D721Med (cell line): ENCODE data around the gene TTC9C.
"Not testable (repeated sequence)": the region's sequence is repeated elsewhere in the genome, so short reads cannot be mapped to it uniquely, and the experiment has no call there.

Source experiments
- DNase-seq: peaks from one replicate; pipeline ENCODE4 v3.0.0; 2011; ENCODE audit warnings: low spot score; ENCODE audit not compliant: insufficient read length
- FAIRE-seq: peaks from 2 replicates; lab custom pipeline; 2011; peaks lifted over from hg19 to GRCh38; lab: Jason Lieb, UNC
- CTCF ChIP-seq: IDR thresholded peaks from 2 replicates; pipeline ENCODE4 v1.5.1; 2012; ENCODE audit warnings: mild to moderate bottlenecking, control low read depth; ENCODE audit not compliant: insufficient read depth; ENCODE audit errors: missing control alignments

TTC9C gene

GRCh38 chr11:62732830-62733229 lies 4.5 kb downstream of the TTC9C start:
- FAIRE-seq (no peak), DNase-seq (no peak)
- TF ChIP-seq CTCF: peak; percentile 14

- TF ChIP-seq CTCF: no peak
- no peak for DNase-seq
- FAIRE-seq: no peak
Observed at GRCh38 chr11:62737196-62737595, 8.9 kb downstream of the TTC9C start.

DNA sequence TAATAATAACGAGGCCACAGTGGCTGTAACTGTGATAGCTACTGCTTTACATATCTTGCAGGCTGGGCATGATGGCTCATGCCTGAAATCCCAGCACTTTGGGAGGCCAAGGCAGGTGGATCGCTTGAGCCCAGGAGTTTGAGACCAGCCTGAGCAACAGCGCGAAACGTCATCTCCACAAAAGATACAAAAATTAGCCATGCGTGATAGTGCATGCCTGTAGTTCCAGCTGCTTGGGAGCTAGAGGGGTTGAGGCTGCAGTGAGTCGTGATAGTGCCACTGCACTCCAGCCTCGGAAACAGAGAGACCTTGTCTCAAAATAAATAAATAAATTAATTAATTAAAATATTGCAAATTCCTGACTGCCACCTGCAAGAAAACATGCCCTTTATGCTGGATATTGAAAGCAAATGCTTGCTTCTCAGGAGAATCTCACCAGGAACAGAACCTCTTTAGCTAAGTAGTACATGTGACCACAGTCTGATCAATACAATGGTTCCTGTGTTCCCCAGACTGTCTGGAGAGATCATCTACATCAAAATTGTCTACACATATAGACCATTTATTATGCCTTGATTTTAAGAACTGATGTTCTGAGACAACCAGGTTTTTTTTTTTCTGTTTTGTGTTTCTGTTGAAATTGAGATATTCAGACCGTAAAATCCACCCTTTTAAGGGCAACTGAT lies 19.3 kb downstream of the TTC9C start:
- no peak for TF ChIP-seq CTCF
- DNase-seq: no peak
- FAIRE-seq: no peak

DNA sequence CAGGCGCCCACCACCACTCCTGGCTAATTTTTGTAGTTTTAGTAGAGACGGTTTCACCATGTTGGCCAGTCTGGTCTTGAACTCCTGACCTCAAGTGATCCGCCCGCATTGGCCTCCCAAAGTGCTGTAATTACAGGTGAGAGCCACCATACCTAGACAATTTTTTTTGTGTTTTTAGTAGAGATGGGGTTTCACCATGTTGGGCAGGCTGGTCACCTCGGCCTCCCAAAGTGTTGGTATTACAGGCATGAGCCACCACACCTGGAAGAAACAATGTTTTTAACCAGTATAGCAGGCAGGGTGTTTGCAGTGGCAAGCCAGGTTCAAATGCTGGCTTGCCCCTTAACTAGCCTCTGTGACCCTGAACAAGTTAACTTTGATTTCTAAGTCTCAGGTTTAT lies 21.6 kb downstream of the TTC9C start:
- DNase-seq, FAIRE-seq: not testable (repeated sequence)

DNA sequence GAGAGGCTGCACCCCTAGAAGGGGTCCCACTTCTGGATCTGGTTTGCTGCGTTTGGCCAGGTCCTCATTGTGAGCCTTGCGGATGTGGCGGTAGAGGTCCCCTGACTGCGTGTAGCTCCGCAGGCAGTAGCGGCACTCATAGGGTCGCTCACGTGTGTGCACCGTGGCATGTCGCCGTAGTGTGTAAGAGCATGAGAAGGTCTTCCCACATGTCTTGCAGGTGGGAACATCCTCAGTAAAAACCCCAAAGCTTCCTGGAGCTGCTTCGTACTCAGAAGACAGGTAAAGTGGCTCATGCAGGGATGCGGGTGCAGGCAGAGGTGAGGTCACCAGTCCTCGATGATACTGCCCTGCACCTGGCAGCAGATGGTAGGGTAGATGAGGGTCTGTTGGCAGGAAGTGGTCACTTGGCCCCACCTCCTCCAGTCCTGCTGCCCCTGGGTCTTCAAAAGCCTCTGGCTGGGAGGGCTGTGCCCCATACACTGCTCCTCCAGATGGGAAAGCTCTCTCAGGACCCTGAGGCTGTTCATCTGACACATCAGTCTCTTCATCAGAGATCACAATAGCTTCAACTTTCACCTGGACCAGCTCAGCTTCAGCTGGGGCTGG lies 24.0 kb downstream of the TTC9C start:
- no peak for TF ChIP-seq CTCF
- FAIRE-seq (no peak), DNase-seq (no peak)

- no peak for DNase-seq
- no peak for TF ChIP-seq CTCF
- no peak for FAIRE-seq
Observed at GRCh38 chr11:62752994-62753735, 24.9 kb downstream of the TTC9C start.

DNA sequence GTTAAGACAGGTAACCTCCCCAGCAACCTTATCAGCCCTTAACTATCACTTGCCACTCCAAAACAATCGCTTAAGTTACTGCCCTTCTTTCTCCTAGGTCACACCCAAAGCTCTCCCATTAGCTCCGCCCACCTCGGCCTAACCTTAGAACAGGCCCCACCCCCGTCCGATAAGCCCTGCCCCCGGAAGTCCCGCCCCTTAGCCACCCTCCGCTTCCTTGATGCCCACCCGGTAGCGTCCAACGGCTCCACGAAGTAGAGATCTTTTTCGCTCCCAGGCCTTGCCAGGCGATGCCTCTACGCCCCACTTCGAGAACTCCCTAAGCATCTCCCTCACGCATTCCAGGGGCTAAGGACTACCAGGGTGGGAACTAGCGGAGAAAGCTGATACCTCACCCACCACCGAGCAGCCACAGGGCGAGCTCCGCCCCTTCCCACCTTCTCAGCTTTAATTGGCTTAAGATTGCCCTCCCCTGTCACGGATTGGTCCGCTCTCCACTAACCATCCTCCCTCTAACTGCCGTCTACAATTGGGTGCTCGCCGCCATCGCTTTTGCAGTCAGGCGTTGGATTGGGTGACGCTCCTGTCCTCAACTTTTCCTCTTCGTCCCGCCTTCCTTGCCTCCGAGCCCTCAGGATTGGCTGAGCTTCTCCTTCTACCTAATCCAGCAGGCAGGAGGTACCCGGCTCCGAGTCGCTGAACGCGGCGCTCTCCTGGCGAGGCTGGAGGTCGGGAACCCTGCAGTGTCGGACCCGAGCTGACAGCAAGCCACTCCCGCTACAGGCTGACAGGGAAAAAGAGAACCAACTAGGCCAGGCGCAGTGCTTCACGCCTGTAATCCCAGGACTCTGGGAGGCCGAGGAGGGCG lies 25.7 kb downstream of the TTC9C start, which contains the start of gene ZBTB3:
TSS of gene ZBTB3 (minus strand) at position 425 of the 868 bp plus-strand sequence. CDS start 496 bp downstream, outside the sequence.
- FAIRE-seq (no peak), DNase-seq (peak; percentile 82)
- TF ChIP-seq CTCF: no peak
